ENCODE results near the gene GSN. TPM values are rescaled to one million over a fixed set of nuclear protein-coding genes. Genes with fewer than 3 reads are reported as not detected.

Gene GSN
- polyA plus RNA-seq, 1 of the 3 experiments (the other 2 are of a cell fraction), result 168 TPM

- TF ChIP-seq RXRA (IDR thresholded peaks at IDR 0.05; ENCODE audit: borderline replicate concordance, low read depth), result no peak
- TF ChIP-seq TCF12 (IDR thresholded peaks at IDR 0.05), result no peak
- TF ChIP-seq EP300 (IDR thresholded peaks at IDR 0.05; ENCODE audit: borderline replicate concordance in 1 of 2, low read depth in 1 of 2, low read length in 1 of 2), result no peak
- no peak for TF ChIP-seq FOXM1 (IDR thresholded peaks at IDR 0.05; ENCODE audit: low read depth)
- TF ChIP-seq NFIC (IDR thresholded peaks at IDR 0.05; ENCODE audit: borderline replicate concordance), result no peak
- TF ChIP-seq CHD2 (IDR thresholded peaks at IDR 0.05; ENCODE audit: low read length, partially characterized antibody), result no peak
- TF ChIP-seq FOXJ3 (CRISPR knock-in tag; IDR thresholded peaks at IDR 0.05), result no peak
- TF ChIP-seq SMC3 (IDR thresholded peaks at IDR 0.05; ENCODE audit: low read depth, low read length), result no peak
- CTCF ChIA-PET, result no interaction called here
- POLR2A ChIA-PET, result no interaction called here
- Histone ChIP-seq H3K4me2 (no peak overlapping the region), H3K9ac (no peak overlapping the region), H3K79me2 (ENCODE audit: insufficient read depth) (no peaks in the 10 kb centered on the region), H4K20me1 (ENCODE audit: insufficient read depth) (no peaks in the 10 kb centered on the region), H2AFZ (ENCODE audit: low read depth) (no peak overlapping the region), H3K36me3 (replicated peaks in 1 of 2; ENCODE audit: control insufficient read depth in 1 of 2, insufficient read depth in 2 of 2, low read length in 1 of 2) (no peaks in the 10 kb centered on the region), H3K9me2 (no peaks in the 10 kb centered on the region), H3K27ac (ENCODE audit: low read depth in 2 of 2, low read length in 1 of 2) (no peak overlapping the region), H3K27me3 (ENCODE audit: insufficient read depth) (no peaks in the 10 kb centered on the region), H3K9me3 (peaks cover 2% of the 10 kb centered on the region; the same call in 1 of the 2 replicates), H3F3A (replicated peaks; ENCODE audit: insufficient read depth) (no peaks in the 10 kb centered on the region), H3K4me3 (ENCODE audit: low read depth in 2 of 2, low read length in 1 of 2) (no peak overlapping the region), H3K4me1 (ENCODE audit: control insufficient read depth in 1 of 2, insufficient read depth in 2 of 2, low read depth in 1 of 2, low read length in 1 of 2) (no peaks in the 10 kb centered on the region)
- DNase-seq, result no peak
- 89% methylated on average over 3 of the region's 3 CpGs for WGBS (ENCODE audit: low lambda C conversion rate)
Measured at GRCh38 chr9:121249563-121249962, 18.4 kb upstream of the GSN start.

GRCh38 chr9:121252104-121252851 lies 15.7 kb upstream of the GSN start:
- H3F3A ChIP-seq (replicated peaks; ENCODE audit: insufficient read depth), result no peaks in the 10 kb centered on the region
- no peaks in the 10 kb centered on the region for H3K27me3 ChIP-seq (ENCODE audit: insufficient read depth)
- TF ChIP-seq TCF12 (IDR thresholded peaks at IDR 0.05), result no peak
- no peak for TF ChIP-seq PBX3 (IDR thresholded peaks at IDR 0.05)
- no peak for TF ChIP-seq GATA2 (CRISPR knock-in tag; IDR thresholded peaks at IDR 0.05)
- no peak for TF ChIP-seq GABPA (IDR thresholded peaks at IDR 0.05; ENCODE audit: low read depth)
- TF ChIP-seq MXI1 (IDR thresholded peaks at IDR 0.05; ENCODE audit: low read depth, low read length), result no peak
- no peak for TF ChIP-seq USF1 (IDR thresholded peaks at IDR 0.05; ENCODE audit: borderline replicate concordance, low read depth)
- TF ChIP-seq RFX5 (IDR thresholded peaks at IDR 0.05; ENCODE audit: low read length), result no peak
- no peak for TF ChIP-seq TEAD4 (IDR thresholded peaks at IDR 0.05; ENCODE audit: borderline replicate concordance, insufficient read depth)
- TF ChIP-seq POLR2AphosphoS5 (IDR thresholded peaks at IDR 0.05; ENCODE audit: low read depth, low read length), result no peak
- TF ChIP-seq RXRA (IDR thresholded peaks at IDR 0.05; ENCODE audit: borderline replicate concordance, low read depth), result no peak
- TF ChIP-seq SIN3A (IDR thresholded peaks at IDR 0.05; ENCODE audit: borderline replicate concordance, low read depth, low read length), result no peak
- no peak for TF ChIP-seq CHD2 (IDR thresholded peaks at IDR 0.05; ENCODE audit: low read length, partially characterized antibody)
- no peak for TF ChIP-seq ELF1 (IDR thresholded peaks at IDR 0.05)
- TF ChIP-seq NRF1 (IDR thresholded peaks at IDR 0.05; ENCODE audit: low read depth, low read length), result no peak
- TF ChIP-seq MEF2A (IDR thresholded peaks at IDR 0.05; ENCODE audit: borderline replicate concordance, low read depth), result no peak
- no peak for TF ChIP-seq TAF1 (IDR thresholded peaks at IDR 0.05; ENCODE audit: borderline replicate concordance, low read depth, low read length)
- H3K9ac ChIP-seq, result no peak overlapping the region
- H2AFZ ChIP-seq (ENCODE audit: low read depth), result no peak overlapping the region
- no peaks in the 10 kb centered on the region for H3K9me2 ChIP-seq
- 0 out of 4 replicates have a peak, but pooled peaks cover 0 to under 1% of the 10 kb centered on the region in 2 experiments for H3K4me1 ChIP-seq (ENCODE audit: control insufficient read depth in 1 of 2, insufficient read depth in 2 of 2, low read depth in 1 of 2, low read length in 1 of 2)
- no peak overlapping the region for H3K4me3 ChIP-seq (ENCODE audit: low read depth in 2 of 2, low read length in 1 of 2)
- H3K9me3 ChIP-seq, result no peaks in the 10 kb centered on the region; the same call in 1 of the 2 replicates
- CTCF ChIA-PET, result interaction anchor here (1.3 to 1.8 kb wide), 3 partner anchors 10 to 68 kb away, joined by 5 to 7 read pairs (median 7); no protein-coding TSS in a partner anchor
- no peak for DNase-seq
- no peaks in the 10 kb centered on the region for H3K79me2 ChIP-seq (ENCODE audit: insufficient read depth)
- no peaks in the 10 kb centered on the region for H3K36me3 ChIP-seq (replicated peaks in 1 of 2; ENCODE audit: control insufficient read depth in 1 of 2, insufficient read depth in 2 of 2, low read length in 1 of 2)
- POLR2A ChIA-PET, result no interaction called here
- no peak overlapping the region for H3K27ac ChIP-seq (ENCODE audit: low read depth in 2 of 2, low read length in 1 of 2)
- WGBS (ENCODE audit: low lambda C conversion rate), result 90% methylated on average over 5 of the region's 5 CpGs
- no peaks in the 10 kb centered on the region for H4K20me1 ChIP-seq (ENCODE audit: insufficient read depth)
- no peak overlapping the region for H3K4me2 ChIP-seq
